Hematopoietic multipotent progenitor cell treated with erythropoietin and hydrocortisone succinate and interleukin-3 and kit ligand, for 8 days (in vitro differentiated cells): ENCODE results near the gene ARHGAP40.
"Not testable (repeated sequence)": the region's sequence is repeated elsewhere in the genome, so short reads cannot be mapped to it uniquely, and the experiment has no call there.

Source experiments
- DNase-seq: peaks from one replicate; pipeline ENCODE4 v3.0.0-alpha.2; 2015

The ARHGAP40 gene

DNA sequence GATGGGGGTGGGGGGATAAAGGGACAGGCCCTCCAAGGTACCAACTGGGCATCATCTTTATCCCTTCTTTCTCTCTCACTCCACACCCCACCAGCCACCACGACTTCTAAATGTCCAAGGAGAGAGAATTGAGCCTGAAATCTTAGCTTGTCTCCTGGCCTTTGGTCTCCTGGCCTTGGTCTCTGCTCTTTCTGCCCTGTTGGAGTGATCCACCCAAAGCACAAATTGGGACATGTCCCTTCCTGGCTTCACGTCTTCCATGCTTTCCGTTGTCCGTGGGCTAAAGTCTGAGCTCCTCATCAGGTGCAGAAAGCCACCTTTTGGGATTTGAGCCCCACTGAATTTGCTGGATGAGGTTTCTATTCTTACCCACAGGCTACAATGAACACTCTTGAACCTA, 12.3 kb upstream of the ARHGAP40 start:
- DNase-seq: no peak

GRCh38 chr20:38589967-38590675, 11.5 kb upstream of the ARHGAP40 start:
- DNase-seq: no peak

DNA sequence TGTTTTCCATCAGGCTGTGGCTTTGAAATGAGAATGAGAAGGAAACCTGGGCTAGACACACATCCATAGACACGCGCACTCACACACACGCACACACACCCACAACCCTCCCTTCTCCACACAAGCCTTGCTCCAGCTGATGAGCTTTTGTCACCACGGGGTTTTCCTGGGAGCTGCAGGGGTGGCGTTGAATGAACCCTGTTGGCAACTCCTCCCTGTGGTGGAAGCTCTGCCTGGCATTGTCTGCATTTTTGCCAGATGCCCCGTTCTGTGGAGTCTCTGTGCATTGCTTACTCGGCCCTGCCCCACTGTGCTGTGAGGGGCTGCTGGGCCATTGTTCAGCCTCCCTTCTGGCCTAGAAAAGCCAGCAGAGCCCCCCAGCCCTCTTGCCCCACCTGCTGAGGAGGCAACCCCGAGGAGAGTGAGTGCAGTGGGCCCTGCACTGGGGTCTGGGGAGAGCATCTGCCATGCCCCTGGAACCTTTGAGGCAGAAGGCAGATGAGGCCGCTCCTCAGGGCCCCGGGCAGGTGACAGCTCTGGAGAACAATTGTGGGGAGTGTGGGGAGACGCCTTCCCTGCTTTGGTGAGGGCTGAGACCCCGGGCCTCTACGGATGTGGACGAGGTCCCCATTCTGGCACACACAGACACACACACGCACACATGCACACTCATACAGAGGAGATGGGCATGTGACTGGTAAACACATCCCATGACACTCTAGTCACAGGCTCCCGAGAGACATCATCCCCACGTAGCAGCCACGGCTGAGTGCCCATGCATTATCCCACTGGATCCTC, 10.7 kb upstream of the ARHGAP40 start:
- DNase-seq: no peak

DNA sequence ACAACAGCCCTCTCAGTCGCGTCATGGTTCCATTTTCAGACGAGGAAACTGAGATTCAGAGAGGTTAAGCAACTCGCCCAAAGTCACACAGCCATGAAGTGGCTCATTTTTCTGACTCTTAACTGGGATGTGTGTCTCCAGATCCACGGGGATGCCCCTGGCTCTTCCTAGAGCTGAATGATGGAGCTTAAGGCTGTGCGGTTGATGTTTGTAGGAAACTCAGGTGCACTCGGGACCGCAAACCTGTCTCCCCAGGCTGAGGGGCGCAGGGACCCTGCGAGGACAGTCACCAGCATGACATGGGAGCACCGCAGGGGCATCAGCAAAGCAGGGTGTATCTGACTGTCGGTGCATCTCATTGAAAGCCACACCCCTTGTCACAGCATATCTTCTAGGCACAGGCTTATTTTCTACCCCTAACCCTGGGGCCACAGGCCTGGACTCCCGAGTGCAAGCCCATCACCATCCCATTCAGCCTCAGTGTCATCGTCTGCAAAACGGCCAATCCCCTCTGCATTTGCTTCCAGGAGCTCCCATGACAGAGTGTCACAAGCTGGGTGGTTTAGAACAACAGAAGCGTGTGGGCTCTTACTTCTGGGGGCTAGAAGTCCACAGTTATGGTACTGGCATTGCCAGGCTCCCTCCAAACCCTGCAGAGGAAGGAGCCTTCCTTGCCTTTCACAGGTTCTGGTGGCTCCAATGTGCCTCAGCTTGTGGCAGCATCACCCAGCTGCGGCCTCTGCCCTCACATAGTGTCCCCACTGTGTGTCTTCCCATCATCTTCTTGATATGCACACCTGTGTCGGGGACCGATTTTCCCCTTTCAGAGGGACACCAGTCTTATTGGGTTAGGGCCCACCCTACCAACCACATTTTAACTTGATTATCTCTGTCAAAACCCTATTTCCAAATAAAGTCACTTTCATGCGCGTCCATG, 9.9 kb upstream of the ARHGAP40 start:
- no peak for DNase-seq

DNA sequence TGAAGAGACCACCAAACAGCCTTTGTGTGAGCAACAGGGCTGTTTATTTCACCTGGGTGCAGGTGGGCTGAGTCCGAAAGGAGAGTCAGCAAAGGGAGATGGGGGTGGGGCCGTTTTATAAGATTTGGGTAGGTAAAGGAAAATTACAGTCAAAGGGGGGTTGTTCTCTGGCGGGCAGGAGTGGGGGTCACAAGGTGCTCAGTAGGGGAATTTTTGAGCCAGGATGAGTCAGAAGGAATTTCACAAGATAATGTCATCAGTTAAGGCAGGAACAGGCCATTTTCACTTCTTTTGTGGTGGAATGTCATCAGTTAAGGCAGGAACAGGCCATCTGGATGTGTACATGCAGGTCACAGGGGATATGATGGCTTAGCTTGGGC, 9.2 kb upstream of the ARHGAP40 start:
- not testable (repeated sequence) for DNase-seq

DNA sequence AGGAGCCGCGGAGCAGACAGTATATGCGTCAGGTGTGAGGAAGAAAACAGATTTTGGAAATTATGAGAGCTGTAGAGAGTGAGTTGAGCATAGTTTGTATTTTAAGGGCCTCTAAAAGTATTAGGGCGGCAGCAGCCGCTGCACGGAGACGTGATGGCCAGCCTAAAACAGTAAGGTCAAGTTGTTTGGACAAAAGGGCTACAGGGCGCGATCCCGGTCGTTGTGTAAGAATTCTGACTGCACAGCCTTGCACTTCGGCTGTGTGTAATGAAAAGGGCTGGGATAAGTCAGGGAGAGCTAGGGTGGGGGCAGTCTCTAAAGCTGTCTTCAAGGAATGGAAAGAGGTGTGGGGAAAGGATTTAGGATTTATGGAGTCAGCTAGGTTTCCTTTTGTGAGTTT, 7.3 kb upstream of the ARHGAP40 start:
- not testable (repeated sequence) for DNase-seq

DNA sequence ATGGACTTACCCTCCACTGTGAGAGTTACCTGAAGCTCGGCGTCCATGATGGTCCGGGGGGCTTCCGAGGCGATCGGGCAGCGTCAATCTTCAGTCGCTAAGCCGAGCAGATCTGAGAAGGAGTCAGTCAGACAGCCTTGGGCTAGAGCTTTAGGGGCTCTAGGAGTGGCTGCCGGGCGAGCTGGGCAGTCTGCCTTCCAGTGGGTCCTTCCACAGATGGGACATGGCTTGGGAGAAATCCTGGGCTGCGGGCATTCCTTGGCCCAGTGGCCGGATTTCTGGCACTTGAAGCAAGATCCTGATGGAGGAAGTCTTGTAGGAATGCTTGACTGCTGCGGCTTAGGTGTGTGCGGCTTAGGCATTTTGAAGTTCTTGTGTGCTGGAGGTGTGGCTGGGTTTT, 5.7 kb upstream of the ARHGAP40 start:
- DNase-seq: not testable (repeated sequence)

GRCh38 chr20:38599410-38599882, 2.2 kb upstream of the ARHGAP40 start:
- no peak for DNase-seq

DNA sequence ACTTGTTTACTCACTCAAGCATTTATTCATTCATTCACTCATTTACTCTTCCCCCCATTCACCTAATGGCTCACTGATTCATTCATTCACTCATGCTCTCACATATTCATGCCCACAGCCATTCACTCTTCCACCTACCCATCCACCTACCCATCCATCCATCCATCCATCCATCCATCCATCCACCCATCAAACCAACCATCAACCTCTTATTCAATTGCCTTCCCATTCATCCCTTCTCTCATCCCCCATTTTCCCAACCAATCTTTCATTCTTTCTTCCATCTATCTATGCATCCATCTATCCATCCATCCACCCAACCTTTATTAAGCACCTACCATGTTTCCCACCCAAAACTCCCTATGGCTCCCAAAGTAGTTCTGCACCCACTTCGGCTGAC, 1.6 kb upstream of the ARHGAP40 start:
- no peak for DNase-seq

GRCh38 chr20:38602185-38602581, 574 bp downstream of the ARHGAP40 start:
- DNase-seq: no peak

DNA sequence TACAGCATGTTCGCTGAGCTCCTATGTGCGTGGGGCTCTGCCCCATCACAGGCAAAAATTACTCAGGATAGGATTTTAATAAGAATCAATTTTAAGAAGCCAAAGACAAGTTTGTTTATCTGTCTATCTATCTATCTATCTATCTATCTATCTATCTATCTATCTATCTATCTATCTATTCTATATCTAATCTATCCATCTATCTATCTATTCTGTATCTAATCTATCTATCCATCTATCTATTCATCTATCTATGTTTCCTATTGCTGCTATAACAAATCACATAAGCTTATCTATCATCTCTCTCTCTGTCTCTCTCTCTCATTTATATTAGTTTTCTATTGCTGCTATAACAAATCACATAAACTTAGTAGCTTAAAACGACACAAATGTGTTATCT, 1.7 kb downstream of the ARHGAP40 start:
- no peak for DNase-seq

- DNase-seq: no peak
These were observed 3.3 kb downstream of the ARHGAP40 start for GRCh38 chr20:38604873-38605303.

GRCh38 chr20:38607351-38607750, 5.7 kb downstream of the ARHGAP40 start:
- no peak for DNase-seq

- DNase-seq: no peak
These were observed 6.6 kb downstream of the ARHGAP40 start for GRCh38 chr20:38608188-38608587.

GRCh38 chr20:38609815-38610214, 8.2 kb downstream of the ARHGAP40 start:
- no peak for DNase-seq

DNA sequence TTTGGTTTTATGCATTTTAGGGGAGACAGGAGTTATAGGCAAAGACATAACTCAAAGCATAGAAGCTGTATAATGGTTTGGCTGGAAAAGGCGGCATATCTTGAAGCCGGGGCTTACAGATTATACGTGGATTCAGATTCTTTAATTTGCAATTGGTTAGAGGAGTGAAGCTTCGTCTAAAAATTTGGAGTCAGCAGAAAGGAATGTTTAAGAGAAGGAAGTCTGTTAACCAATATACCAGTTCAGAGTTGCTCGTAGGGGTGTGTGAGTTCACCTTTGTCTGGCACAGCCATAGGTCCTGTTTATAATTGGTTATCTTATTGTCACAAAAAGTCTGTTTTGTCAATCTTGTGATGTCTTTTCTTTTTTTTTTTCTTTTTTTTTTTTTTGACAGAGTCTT, 8.9 kb downstream of the ARHGAP40 start:
- no peak for DNase-seq

- DNase-seq: no peak
These were observed 11.3 kb downstream of the ARHGAP40 start for GRCh38 chr20:38612751-38613515.

- no peak for DNase-seq
These were observed 13.7 kb downstream of the ARHGAP40 start for GRCh38 chr20:38615283-38615682.

DNA sequence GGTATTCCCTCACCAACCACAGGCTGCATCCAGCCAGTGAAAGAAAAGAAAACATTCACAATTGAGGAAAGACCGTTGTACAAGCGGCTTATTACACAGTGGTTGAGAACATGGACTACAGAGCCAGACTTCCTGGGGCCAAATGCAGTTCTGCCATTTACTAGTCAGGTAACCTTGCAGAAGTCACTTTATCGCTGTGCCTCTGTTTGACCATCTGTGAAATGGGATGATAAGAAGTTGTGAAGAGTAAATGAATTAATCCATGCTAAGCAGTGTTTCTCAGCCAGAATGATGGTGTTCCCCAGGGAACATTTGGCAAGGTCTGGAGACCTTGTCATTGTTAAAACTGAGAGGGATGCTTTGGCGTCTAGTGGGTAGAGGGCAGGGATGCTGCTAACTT, 14.8 kb downstream of the ARHGAP40 start:
- DNase-seq: no peak

DNA sequence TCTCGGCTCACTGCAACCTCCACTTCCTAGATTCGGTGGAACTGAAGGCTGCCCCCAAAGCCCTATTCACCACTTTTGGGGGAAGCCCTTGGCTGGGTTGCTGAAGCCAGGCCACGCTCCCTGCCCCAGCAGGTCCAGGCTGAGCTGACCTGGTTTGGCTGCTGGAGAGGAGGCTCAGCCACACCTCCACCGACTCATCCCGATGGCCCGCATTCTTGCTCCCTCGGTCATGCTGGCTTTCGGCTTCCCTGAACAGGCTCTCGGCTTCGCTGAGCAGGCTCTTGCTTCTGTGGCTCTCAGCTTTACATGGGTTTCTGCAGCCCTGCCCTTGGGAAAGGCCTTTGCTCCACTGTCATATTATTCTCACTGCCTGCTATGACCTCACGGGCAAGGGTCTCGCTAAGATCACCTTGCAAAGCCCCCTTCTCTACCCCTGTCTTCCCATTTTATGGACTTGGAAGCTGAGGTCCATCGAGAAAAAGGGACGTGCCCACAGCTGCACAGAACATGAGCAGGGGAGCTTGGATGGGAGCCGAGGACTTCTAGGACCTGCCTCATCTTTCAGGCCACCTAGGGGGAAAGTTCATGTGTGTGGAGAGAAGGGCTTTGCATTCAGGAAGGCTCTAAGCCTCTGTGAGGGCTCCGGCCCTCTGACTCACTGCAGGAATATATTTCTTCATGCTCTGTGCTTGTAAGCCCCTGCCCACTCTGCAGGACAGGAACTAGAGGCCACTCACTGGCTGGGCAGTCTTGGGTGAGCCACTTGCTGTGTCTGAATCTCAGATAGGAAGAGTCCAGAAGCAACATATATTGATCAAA, 15.6 kb downstream of the ARHGAP40 start:
- no peak for DNase-seq

GRCh38 chr20:38617830-38618196, 16.2 kb downstream of the ARHGAP40 start:
- DNase-seq: no peak

DNA sequence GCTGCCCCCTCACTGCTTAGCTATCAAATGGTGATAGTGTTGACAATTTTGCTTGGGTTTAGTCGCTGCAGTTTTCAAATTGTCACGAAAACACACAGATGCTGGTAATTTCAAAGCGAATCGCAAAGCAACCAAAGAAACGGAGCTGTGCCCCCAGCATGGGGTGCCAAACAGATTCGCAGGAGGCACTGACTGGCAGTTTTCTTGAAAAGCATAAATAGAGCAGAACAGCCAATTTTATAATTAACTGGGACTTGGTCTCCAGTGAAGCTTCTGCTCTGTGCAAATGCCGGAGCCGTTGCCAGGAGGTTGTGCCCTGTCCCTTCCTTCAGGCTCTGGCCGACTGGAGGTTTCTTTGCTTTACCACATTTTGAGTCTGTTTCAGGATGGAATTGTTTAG, 18.8 kb downstream of the ARHGAP40 start:
- DNase-seq: no peak
